Activated gamma-delta T cell (primary cell): ENCODE data around the gene CTAGE1.
"Not testable (repeated sequence)": the region's sequence is repeated elsewhere in the genome, so short reads cannot be mapped to it uniquely, and the experiment has no call there.

Source experiments
- DNase-seq: peaks from one replicate; lab custom pipeline; 2025; lab: John Stamatoyannopoulos, UW
- total RNA-seq, 2 donors: gene quantifications; one replicate each; lab custom pipeline; 2026; lab: John Stamatoyannopoulos, UW

The CTAGE1 gene
- 0.09 to 0.20 reads per million in 2 donors for total RNA-seq

DNA sequence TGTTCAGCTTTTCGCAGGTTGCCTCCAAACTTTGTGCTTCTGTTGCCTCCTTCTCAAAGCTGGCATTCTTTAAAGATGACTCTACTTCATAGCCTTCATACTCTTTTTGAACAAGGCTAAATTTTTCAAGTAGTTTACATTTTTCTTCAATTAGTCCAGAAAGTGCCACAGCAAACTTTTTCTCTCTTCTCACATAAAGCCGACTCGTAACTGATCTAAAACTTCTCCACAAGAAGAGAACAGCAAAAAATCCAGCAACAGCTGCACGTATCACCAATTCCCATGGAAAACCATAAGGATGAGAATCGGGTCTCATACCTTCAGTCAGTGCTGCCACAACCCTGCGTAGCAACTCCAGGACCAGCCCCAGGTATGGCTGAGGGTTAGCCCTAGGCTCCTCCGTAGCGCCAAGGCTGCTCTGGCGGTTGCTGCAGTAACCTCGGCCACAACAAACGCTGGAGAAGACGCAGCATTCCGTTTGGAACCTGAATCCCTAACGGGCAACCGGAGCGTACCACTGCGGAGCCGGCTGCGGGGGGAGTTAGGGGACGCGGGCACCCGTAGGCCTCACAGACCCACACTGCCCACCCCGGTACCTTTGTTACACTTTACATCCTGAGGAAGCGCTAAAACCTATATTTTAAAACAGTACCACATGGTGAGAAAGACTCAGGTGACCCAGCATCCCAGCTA, at the start of gene CTAGE1:
CTAGE1 (minus strand) TSS at position 420 of the 693 bp plus-strand sequence; CDS start at position 316, 104 bp downstream.
- DNase-seq, result no peak

- DNase-seq, result no peak
These were observed 49.1 kb upstream of the CTAGE1 start for GRCh38 chr18:22466608-22467395.

DNA sequence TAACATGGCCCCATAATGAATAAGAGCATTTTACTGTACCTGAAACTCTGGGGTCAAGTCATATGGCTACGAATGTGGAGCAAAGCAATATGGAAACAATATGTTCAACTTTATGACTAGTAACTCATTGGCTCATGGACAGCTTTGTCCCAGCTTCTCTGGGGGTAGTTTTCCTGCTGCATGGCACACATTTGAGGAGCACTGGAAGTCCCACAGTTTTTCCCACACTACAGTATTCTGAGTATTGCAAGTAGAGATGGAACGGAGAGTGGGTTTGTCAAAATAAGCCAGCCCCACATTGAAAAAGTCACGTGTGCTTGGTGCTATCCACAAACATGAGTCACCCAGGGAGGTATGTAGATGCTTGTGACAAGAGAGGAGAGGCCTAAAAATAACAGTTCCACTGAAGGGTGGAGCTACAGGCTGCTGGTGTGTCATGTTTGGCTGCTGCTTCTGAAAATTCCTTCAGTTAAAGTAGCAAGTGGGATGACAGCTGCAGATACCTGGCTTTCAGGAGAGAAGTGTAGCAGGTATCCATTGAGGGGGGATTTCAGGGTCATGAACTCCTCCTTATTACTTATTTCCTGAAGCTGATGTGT, 48.2 kb upstream of the CTAGE1 start:
- no peak for DNase-seq

DNA sequence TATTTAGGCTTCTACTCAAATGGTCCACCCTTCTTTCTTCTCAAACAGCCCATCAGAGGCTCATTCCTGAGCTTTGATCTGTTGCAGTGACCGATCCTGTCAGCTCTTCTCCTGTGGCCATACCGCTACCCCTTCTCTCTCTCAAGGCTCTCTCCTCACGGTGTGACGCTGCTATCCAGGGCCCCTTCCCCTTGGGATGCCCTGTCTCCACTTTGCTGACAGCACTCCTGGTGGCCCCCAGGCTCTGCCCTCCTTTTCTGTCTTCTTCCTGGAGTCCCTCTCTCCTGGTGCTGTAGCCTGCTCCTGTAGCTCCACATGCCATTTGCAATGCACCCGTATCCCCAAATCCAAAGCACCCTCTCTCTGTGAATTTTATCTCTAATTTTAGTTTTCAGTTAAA, 45.4 kb upstream of the CTAGE1 start:
- DNase-seq, result no peak

DNA sequence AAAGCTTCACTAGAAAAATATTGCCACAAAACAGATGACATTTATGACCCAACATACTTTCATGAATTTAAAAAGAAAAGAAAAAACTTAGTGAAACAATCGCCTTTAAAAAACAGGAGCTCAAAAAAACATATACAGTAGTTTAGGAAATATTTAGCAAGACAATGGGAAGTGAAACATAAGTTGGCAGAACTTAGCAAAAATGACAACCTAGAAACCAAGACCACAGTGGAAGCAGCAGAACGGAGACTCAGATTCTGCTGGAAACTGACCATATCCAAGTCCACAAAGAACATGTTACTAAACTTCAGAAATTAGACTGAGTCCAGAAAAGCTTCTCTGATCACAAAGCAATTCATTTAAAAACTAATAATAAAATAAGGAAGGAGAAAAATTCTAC, 41.8 kb upstream of the CTAGE1 start:
- no peak for DNase-seq

DNA sequence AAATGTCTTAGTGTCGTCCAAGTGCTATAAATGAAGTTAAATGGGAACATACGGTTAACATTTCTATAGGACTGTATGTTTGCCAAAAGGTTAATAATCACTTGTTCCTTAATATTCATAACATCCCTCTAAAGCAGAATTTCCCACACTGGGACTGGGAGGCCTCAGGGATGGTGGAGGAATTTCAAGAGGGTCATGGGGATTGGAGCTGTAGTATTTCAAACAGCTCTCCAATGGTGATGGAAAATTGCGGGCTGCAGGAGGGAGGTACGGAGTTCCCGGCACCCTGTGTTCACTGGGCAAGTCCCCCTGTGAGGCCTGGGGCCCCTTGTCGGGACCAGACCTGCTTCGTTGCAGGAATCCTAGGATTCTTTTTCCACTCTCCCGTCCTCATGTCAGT, 39.8 kb upstream of the CTAGE1 start:
- no peak for DNase-seq

- no peak for DNase-seq
These were observed 38.8 kb upstream of the CTAGE1 start for GRCh38 chr18:22456547-22456946.

DNA sequence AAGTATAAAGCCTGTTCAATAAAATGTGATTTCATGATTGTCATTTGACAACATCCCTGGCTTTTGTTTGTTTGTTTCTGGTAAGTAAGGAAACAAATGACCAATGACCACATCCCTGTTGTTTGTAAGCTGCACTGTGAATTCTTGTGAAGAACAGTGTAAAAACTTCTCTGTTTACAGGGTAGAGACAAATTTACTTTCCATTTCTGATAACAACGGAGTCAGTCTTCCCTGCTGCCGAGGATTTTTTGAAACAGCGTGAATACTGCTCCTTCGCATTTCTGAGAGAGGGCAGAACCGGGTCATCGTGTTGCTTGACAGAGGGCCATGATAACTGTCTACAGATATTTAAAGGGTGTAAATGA, 38.4 kb upstream of the CTAGE1 start:
- no peak for DNase-seq

GRCh38 chr18:22455425-22456115, 37.9 kb upstream of the CTAGE1 start:
- no peak for DNase-seq

GRCh38 chr18:22453315-22453714, 35.6 kb upstream of the CTAGE1 start:
- DNase-seq, result no peak

GRCh38 chr18:22452226-22452668, 34.5 kb upstream of the CTAGE1 start:
- no peak for DNase-seq

- DNase-seq, result no peak
These were observed 34.1 kb upstream of the CTAGE1 start for GRCh38 chr18:22451796-22452195.

DNA sequence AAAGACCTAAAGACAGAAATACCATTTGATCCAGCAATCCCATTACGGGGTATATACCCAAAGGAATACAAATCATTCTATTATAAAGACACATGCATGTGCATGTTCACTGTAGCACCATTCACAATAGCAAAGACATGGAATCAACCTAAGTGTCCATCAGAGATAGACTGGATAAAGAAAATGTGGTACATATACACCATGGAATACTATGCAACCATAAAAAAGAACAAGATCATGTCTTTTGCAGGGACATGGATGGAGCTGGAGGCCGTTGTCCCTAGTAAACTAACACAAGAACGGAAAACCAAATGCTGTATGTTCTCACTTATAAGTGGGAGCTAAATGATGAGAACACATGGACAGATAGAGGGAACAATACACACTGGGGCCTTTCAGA, 33.1 kb upstream of the CTAGE1 start:
- not testable (repeated sequence) for DNase-seq

DNA sequence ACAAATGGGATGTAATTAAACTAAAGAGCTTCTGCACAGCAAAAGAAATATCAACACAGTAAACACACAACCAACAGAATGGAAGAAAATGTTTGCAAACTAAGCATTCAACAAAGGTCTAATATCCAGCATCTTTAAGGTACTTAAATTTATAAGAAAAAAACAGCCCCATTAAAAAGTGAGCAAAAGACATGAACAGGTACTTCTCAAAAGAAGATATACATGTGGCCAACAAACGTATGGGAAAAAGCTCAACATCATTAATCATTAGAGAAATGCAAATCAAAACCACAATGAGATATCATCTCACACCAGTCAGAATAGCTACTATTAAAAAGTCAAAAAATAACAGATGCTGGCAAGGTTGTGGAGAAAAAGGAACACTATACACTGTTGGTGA, 32.6 kb upstream of the CTAGE1 start:
- not testable (repeated sequence) for DNase-seq

DNA sequence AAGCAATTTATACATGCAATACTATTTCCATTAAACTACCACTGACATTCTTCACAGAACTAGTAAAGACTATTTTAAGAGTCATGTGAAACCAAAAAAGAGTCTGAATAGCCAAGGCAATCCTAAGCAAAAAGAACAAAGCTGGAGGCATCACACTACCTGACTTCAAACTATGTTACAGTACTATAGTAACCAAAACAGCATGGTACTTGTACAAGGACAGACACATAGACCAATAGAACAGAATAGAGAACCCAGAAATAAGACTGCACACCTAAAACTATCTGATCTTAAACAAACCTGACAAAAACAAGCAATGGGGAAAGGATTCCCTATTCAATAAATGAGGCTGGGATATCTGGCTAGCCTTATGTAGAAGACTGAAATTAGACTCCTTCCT, 32.0 kb upstream of the CTAGE1 start:
- DNase-seq, result not testable (repeated sequence)

DNA sequence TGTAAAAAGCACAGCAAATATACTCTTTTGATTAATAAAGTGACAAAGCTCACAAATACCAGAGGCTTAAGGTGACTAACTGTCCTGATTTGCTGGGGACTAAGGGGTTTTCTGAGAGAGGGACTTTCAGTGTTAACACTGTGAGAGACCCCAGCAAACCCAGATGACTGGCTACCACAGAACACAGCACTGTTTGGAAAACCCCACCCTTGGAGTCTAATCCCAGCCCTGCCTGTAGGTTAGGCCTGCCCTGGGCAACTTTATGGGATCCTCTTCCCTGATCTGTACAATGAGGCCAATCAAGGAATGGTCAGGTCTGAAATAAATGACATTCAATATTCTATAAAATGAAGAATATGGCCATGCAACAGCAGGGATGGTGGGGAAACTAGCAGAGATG, 30.5 kb upstream of the CTAGE1 start:
- no peak for DNase-seq

DNA sequence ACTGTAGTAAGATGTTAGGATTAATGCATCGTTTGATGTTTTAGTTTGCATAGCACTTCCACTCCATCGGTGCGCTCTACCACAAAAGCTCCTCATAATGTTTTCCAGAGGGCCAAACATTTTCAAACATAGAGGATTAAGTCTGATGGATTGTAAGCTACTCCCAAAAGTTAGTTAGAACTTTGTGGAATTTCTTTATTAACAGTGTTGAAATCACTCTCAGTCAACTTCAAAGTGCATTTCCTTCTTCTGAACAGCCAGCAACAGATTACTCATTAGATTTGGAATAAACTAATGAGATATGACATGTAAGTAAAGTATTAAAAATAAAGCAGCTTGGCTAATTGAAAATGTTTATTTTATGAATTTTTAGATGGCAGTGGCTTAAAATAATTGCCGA, 30.1 kb upstream of the CTAGE1 start:
- DNase-seq, result no peak

DNA sequence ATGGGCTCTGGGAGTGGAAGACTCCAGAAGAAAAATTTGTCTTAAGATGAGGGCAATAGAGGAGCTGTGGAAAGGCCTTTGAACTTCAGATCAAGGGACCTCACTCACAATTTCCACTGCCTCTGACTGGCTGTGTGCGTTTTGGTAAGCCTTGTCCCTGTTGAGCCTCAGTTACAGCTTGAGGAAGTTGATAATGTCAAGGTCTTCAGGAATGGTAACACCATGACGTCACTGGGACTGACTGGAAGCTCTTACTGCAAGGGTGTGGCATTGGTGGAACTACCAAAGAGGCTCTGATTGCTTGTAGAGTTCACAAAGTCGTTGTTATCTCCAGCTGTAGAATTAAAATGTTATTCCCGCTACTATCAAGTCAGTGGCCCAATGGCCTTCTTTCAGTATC, 29.2 kb upstream of the CTAGE1 start:
- DNase-seq, result no peak

DNA sequence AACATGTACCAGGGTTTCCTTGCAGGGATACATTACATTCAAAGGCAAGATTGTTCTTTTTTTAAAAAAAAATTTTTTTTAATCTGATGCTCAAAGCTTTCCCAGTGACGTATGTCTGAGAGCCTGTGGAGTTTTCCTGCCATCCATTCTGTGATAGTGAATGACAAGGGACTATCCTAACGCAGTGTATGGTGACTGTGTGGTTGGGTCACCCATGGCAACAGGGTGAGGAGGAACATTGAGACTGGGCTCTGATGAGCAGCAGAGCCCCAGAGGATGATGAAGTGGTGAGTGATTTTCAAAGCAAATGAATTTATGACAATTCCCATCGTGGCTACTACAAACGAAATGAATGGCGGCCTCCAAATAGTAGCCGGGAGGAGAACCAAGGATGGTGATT, 28.6 kb upstream of the CTAGE1 start:
- DNase-seq, result no peak

- no peak for DNase-seq
These were observed 23.9 kb upstream of the CTAGE1 start for GRCh38 chr18:22441638-22442037.

GRCh38 chr18:22439447-22439846, 21.7 kb upstream of the CTAGE1 start:
- DNase-seq, result no peak

DNA sequence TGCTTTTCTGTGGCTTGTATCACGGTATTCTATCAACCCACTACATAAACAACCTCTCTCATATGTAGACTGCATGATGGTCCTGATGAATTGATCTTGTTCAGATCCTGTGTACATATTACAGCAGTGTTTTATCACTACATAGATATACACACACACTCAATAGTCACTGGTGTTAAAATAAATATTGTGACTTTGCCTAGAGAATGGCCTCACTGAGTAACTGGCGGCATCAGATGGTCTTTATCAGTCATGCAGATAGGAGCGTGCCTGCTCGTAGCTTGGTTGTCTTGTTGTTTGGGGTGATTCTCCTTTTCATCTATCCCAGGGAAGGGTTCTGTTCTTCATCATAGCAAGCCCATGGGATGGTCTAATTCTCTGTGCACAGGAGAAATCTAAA, 18.4 kb upstream of the CTAGE1 start:
- DNase-seq, result no peak
